GM04504 (cell line): ENCODE data around the gene NELL2.
"Not testable (repeated sequence)": the region's sequence is repeated elsewhere in the genome, so short reads cannot be mapped to it uniquely, and the experiment has no call there.

Experiments used
- DNase-seq: peaks from one replicate; pipeline ENCODE4 v3.0.0-alpha.2; 2012; ENCODE audit warnings: low read depth

NELL2 gene

DNA sequence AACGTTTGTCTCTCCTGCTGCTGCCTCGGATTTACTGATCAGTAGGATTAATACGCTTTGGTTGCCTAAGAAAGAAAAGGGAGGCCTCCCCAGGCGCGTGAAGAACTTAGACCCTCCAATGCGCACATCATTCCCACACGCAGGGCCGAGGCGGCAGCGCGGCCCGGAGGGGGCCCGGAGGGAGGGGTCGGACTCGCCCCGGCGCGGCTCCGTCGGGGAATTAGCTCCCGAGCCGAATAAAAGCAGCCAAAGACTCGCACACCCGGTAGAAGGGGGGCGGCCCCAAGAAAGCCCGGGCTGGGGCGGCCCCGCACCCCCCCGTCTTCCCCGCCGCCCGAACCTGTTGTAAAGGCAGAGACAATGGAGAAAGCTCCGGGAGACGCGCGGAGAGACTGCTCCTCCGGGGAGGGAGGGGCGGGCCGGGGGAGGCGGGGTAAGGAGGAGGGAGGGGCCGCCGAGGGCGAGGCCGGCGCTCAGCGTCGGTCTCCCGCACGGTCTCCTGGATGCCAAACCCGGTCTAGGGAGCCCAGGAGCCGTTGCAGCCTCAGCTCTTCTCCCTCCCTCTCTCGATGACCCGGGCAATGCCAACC, at the start of gene NELL2:
NELL2 (minus strand) TSS at position 362 of the 590 bp plus-strand sequence. CDS start 446 bp downstream, outside the sequence.
- no peak for DNase-seq

GRCh38 chr12:44921736-44922135, 45.6 kb upstream of the NELL2 start:
- no peak for DNase-seq

DNA sequence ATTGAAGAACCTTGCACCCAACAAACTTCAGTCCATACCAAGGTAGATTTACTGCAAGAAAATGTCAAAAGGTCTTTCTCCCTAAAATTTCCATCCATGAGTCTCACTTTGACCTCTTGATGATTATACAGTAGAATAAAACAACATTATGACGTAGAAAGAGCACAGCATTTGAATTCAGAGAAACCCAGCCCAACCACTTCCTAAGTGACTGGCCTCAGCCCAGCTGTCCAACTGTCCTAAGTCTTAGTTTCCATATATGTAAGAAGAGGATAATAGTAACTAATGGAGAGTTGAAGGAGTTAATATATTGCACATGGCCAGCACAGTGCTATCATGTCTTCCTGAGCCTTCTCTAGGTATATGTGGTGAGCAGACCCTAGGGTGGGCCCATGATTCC, 41.0 kb upstream of the NELL2 start:
- no peak for DNase-seq

DNA sequence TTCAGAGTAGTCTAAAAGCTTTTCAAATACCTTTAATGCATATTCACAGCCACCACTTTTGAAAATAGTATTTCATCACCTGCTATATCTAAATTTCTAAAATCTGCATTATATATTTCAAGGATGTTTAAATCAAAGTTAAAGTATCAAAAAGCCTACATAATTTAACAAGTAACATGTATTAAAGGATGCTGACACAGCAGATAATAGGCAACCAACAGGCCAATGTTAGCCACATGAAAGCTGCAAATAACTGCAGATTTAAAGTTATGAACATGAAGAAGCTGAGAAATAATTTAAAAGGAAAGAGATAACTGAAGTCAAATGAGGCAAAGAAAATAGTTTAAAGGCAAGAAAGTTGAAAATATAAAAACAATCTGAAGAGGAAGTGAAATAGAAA, 39.8 kb upstream of the NELL2 start:
- DNase-seq: no peak

- no peak for DNase-seq
These were observed 28.2 kb upstream of the NELL2 start for GRCh38 chr12:44904321-44904720.

DNA sequence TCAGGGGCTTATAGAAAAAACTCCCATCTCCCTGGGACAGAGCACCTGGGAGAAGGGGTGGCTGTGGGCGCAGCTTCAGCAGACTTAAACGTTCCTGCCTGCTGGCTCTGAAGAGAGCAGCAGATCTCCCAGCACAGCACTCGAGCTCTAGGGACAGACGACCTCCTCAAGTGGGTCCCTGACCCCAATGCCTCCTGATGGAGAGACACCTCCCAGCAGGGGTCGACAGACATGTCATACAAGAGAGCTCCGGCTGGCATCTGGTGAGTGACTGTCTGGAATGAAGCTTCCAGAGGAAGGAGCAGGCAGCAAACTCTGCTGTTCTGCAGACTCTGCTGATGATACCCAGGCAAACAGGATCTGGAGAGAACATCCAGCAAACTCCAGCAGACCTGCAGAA, 22.0 kb upstream of the NELL2 start:
- not testable (repeated sequence) for DNase-seq

DNA sequence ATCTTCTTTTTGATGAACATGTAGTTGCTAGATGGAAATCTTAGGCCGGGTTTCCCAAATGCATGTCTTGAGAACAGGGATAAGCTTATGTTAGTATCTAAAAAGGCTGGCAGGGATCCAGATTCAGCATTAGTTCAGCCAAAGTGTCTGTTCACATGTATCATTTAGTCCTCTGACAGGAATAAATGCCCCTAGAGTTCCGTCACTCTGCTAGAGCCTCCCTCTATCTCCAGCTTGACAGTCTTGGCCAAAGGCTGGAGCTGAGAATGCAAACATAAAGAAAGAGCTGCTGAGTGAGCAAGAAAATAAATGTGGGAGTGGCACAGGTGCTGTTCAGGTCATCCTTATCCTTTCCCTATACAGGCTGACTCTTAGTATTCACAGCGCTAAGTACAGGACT, 13.8 kb upstream of the NELL2 start:
- DNase-seq: no peak

GRCh38 chr12:44889162-44889561, 13.0 kb upstream of the NELL2 start:
- DNase-seq: no peak

DNA sequence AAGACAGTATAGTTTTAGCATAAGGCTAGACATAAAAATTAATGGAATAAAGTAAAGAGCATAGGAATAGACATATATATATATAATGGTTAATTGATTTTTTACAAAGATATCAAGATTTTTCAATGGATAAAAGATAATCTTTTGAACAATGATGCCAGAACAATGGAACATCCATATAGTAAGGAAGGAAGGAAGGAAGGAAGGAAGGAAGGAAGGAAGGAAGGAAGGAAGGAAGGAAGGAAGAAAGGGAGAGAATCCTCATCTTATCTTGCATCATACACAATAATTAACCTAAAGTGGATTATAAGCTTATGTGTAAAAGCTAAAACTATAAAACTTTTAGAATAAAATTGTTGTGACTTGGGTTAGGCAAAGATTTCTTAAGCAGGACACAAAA, 9.8 kb upstream of the NELL2 start:
- DNase-seq: no peak

DNA sequence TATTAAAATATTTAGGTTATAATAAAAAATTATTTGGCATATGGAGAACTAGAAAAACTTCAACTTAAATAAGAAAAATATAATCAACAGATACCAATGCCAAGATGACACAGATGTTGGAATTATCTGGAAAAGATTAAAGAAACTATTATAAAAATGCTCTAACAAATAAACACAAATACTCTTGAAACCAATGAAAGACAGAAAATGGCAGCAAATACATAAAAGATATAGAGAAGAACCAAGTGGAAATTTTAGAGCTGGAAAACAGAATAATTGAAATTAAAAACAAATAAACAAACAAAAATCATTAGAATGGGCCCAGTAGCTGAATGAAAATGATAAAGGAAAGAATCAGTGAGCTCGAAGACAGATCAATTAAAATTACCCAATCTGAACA, 5.1 kb upstream of the NELL2 start:
- DNase-seq: no peak

GRCh38 chr12:44876544-44877410, 662 bp upstream of the NELL2 start:
- DNase-seq: no peak

DNA sequence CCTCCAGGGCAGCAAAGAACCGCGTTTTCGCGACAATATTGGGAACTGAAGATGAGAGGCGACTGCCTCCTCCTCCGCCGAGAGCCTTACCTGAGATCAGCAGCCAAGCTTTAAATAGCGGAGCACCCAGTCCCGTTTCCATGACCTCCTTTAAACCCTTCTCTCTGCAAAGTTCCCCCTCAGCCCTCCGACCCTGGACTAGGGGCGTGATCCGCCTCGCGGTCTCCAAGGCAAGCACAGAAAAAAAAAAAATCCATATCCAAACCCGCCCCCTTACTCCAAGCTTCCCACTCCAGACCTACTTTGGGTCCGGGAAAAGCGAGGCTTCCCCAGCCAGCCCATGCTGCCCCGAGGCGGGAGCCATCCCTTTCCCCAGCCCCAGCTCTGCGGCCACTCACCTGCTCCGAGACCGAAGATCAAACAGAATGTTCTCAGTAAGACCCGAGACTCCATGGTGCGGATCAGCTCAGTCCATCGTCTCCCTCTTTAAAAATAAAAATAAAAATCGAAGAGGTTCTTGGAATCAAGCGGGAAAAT, 630 bp downstream of the NELL2 start:
- no peak for DNase-seq

DNA sequence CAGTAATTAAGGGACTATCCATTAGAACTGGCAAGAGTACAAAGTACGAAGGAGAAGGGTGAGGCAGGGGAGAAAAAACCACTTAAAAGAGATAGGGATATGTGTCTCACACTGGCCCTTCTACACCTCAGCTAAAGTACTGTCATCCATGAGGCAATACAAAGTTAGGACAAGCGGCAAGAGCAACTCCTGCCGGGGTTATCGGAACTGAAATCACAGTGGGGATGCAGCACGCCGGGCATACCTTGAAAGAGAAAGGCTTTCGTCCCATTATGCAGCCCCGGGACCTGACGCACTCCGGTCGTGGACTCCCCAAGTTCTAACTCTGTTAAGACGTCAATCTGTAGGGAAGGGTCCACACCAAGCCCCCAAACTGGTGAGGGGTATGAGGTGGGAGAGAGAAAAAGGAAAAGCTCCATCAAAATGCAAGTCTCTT, 1.1 kb downstream of the NELL2 start:
- no peak for DNase-seq

DNA sequence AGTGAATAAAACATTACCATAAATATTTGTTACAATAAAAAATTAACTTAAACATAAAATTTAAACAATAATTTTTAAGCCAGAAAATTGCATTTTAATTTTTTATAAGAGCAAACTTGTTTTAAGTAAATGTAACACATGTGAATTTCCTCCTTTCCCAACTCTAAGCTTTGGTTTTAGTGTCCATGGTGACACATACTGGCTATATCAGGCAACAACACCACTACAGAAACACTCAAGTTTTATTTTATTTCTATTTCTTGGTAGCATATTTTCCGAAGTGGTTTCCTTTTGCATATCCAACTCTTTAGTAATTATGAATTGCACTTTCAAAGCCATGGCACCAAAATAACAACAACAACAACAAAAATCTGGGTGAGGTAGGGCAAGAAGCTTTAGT, 2.2 kb downstream of the NELL2 start:
- DNase-seq: no peak

- DNase-seq: no peak
These were observed 6.6 kb downstream of the NELL2 start for GRCh38 chr12:44869503-44869902.

GRCh38 chr12:44863867-44864266, 12.2 kb downstream of the NELL2 start:
- DNase-seq: no peak

- no peak for DNase-seq
These were observed 16.0 kb downstream of the NELL2 start for GRCh38 chr12:44859998-44860689.

GRCh38 chr12:44858226-44858855, 17.8 kb downstream of the NELL2 start:
- no peak for DNase-seq

DNA sequence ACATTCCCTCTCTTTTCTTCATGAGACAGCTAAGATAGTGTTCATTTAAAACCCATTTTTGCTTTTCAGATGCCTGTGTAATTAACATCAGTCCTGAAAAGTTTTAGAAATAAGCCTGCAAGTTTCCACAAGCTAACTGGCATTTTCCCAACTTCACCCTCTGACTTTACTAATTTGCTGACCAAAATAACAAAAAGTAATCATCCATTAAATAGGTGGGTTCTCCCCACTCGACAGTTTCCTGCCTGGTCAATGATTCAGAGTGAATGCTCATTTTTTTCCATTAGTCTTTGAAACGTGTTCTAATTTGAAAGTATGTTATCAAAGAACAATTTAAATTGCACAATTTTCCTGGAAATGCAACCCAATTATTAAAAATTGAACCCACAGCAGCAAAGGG, 23.6 kb downstream of the NELL2 start:
- DNase-seq: no peak

GRCh38 chr12:44851586-44851985, 24.5 kb downstream of the NELL2 start:
- no peak for DNase-seq

DNA sequence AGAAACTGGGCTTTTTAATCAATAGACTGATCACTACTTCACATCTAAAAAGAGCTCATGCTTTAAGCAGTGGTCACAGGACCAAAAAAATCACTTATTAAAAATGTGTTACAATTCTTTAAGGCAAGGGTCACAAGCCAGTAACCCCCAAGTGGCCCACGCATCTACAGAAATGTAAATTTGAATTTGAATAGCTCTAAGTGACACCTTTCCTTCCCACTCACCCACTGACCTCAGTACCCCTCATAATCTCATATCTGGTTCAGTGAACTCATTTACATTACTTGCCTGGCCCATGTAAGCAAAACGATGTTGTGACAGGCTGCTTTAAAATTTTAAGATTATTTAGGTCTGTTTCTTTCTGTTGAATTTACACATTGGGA, 27.4 kb downstream of the NELL2 start:
- no peak for DNase-seq
